Left colon (tissue), 2 donors: ENCODE results near the gene FNDC3B. TPM values are rescaled to one million over a fixed set of nuclear protein-coding genes. Genes with fewer than 3 reads are reported as not detected.

Experiments used
- ATAC-seq: fragments of 200-7000 bp; cut with Tn5 transposase; one replicate; pipeline ENCODE4 v1.9.1; 2020; ENCODE audit warnings: mild to moderate bottlenecking, moderate library complexity
- DNase-seq, 2 donors: peaks; one replicate each; pipeline ENCODE4 v3.0.0-alpha.2; 2020
- intact Hi-C, 2 donors: fragments of 100-400 bp; cut with DNase I in 1 of 2; cut with micrococcal nuclease in 1 of 2; formaldehyde crosslinking; loops; one replicate each; pipeline versions ENCODE4 v1.11.2 to v1.14.0; 2022; cut with DNase I, micrococcal nuclease
- total RNA-seq, 2 donors: library from RNA; stranded (reverse); fragmentation: NEBNext Ultra II Directional; extraction: Animal tissue kit (Norgen Biotek cat#: 25700); gene quantifications; one replicate each; pipeline ENCODE4 v1.2.1, GENCODE V29; 2021
- donor health status: DM: no; HTN: no; CAD: no.
- donor health status: DM: yes; HTN: yes; CAD: no.

Gene FNDC3B
- total RNA-seq, 2 donors from 2014 or later: 100 to 113 TPM

GRCh38 chr3:172268868-172269267 lies 229.5 kb downstream of the FNDC3B start:
- intact Hi-C loops: no loop called here
- no peak for ATAC-seq
- DNase-seq: no peak

- no peak for DNase-seq
- no peak for ATAC-seq
- intact Hi-C loops: no loop called here
Observed at GRCh38 chr3:172270557-172271166, 231.3 kb downstream of the FNDC3B start.

- intact Hi-C loops: no loop called here
- DNase-seq (no peak), ATAC-seq (no peak)
Observed at GRCh38 chr3:172271386-172271976, 232.1 kb downstream of the FNDC3B start.

DNA sequence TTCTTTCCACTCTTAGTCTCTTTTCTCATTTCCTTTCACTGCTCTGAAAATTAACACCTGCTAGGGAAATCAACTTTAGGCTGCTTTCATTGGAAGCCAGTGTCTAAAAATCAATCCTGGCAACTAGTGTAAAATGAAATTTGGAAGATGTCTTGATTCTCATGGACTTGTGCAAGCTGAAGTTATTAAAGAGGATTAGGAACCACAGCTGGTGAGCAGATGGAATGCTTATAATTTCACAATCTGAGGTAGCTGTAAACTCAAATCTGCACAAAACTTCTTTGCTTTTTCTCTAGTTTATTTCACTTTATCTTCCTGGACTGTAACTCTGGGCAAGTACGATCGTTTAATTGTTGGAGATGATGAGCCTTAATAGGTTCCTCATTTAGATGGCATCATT lies 233.3 kb downstream of the FNDC3B start:
- ATAC-seq: no peak
- intact Hi-C loops: no loop called here
- DNase-seq: no peak

DNA sequence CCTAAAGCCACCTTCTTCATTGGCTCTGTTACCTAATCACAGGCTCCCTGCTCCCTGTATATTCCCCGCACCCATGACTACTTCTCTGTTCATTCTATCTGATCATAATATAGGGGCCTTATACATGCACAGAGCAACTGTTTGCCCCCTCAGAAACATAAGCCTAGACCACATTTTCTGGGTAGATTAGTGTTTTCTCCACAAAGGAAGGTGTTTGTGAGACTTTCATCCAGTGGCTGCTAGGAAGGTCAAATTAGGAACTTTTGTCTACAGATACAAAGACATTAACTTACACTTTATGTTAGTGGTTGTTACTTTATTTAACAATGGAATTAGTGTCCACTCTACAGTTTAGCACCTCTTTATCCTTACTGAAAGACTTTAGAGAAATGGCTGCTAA lies 234.0 kb downstream of the FNDC3B start:
- intact Hi-C loops: no loop called here
- DNase-seq (no peak), ATAC-seq (no peak)

- no peak for ATAC-seq
- intact Hi-C loops: no loop called here
- DNase-seq: no peak
Observed at GRCh38 chr3:172274906-172275305, 235.5 kb downstream of the FNDC3B start.

DNA sequence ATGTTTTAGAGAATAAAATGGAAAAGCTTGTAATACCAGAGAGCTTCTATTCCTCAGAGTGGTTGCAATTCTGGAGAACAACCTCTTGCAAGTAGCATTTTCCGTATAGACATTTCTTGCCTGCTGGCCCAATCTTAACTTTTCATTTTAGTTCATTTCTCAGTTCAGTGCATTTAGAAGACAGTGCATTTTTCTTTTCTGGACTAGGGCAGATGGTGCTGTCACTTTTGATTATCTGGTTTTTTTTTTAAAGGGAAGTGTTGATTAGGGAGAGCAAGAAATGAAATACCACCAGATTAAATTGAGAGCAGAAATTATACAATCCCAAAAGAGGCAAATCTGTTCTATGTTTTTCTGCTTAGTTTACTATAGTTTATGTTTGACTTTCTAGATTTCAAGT lies 236.2 kb downstream of the FNDC3B start:
- no peak for ATAC-seq
- DNase-seq: no peak
- intact Hi-C loops: no loop called here

DNA sequence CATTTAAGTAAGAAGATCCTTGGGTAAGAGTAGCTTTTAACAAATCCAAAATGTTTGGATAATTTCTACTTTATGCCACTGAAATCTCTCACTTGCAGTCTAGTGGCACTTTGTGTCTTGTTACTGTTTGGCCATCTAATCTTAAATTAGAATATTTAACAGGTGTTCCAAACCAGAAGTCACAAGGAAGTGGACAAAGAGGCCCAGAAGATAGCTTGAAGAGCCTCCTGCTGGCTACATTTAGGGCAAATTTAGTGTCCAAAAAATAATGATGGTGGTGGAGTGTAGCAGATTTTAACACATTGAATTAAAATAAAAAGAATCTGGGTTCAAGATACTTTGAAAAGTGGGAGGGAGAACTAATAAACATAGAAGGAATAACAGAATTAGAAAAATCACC lies 236.7 kb downstream of the FNDC3B start:
- ATAC-seq (peak; percentile 30), DNase-seq (no peak)
- intact Hi-C loops: no loop called here

DNA sequence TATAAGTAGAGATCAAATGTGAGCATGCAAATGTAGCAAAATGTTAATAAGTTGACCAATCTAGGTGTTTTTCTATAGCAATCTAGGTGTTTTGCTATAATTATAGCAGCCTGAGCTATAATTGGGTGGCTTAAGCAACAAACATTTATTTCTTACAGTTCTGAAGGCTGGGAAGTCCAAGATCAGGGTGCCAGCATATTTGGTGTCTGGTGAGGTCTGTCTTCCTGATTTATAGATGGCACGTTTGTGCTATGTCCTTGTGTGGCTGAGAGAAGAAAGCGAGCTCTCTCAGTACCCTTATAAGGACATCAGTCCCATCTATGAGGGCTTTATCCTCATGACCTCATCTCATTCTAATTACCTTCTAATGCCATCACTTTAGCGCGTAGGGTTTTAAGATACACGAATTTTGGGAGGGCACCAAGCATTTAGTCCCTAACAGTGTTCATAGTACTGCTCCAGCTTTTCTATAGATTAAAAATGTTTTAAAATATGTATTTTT lies 237.8 kb downstream of the FNDC3B start:
- ATAC-seq (no peak), DNase-seq (no peak)
- intact Hi-C loops: no loop called here

DNA sequence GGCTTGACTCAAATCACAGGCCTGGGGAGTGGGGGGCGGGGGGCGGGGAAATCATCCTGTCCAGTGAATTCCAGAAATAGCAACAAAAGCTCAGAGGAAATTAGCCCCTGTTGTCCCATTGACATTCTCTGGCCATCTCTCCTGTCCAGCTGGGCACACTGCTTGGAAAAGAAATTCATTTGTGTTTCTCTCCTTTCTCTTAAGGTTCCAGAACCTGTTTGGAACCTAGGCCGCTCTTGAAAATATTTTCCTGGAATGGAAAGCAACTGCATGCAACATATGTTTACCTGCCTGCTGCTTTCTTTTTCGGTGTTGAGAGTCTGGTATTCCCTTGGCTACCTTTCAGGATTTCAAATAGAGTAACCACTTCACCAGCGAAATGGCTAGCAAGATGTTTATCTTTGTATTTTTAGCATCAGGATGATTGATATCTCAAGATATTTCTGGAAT lies 239.8 kb downstream of the FNDC3B start:
- ATAC-seq (no peak), DNase-seq (no peak)
- intact Hi-C loops: no loop called here

DNA sequence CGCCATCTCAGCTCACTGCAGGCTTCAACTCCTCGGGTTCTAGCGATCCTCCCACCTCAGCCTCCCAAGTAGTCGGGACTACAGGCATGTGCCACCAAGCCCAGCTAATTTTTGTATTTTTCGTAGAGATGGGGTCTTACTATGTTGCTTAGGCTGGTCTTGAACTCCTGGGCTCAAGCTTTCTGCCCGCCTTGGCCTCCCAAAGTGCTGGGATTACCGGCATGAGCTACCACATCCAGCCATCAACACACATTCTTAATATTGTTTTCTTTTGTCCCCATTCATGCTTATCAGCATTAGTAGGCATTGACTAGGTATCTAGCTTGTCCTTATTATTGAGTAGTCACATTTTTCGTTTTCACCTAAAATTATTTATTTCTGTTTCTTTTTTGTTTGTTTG lies 240.6 kb downstream of the FNDC3B start:
- no peak for ATAC-seq
- DNase-seq: no peak
- intact Hi-C loops: no loop called here

GRCh38 chr3:172280406-172281051 lies 241.2 kb downstream of the FNDC3B start:
- no peak for DNase-seq
- intact Hi-C loops: no loop called here
- no peak for ATAC-seq

DNA sequence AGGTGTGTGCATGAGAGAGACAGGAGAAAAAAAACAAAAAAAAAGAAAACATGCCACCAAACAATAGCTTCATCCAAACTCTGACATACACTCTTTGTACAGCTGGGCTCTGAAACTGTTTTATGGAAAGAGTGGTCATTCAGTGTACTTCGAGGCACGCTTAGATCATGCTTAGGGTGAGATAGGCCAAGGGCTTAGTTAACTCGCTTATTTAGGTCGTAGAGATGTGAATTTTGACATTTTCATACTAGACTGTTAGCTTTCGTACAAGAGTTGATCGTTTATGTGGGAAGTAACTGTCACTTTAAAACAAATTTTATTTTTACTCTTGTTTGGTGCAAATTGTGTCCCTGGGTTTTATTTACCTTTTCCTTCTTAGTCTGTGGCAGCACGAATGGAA lies 242.5 kb downstream of the FNDC3B start:
- no peak for DNase-seq
- intact Hi-C loops: no loop called here
- ATAC-seq: no peak

DNA sequence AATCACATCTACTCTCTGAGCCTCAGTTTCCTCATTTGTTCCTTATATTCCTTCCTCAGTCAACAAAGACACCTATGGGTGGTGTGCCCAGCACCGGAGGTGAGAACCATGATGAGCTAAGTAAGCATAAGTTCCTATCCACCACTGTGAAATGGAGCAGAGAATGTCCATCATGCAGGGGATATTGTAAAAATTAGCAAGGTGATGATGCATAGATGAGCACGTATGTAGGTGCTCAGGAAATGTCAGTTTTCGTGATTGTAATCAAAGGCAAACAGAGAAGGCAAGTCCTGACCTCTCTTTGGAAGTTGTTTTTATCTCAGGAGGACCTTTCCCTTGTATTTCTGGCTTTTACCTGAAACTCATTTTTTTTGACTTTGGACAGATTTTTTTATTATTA lies 243.5 kb downstream of the FNDC3B start:
- no peak for ATAC-seq
- intact Hi-C loops: no loop called here
- DNase-seq: no peak

DNA sequence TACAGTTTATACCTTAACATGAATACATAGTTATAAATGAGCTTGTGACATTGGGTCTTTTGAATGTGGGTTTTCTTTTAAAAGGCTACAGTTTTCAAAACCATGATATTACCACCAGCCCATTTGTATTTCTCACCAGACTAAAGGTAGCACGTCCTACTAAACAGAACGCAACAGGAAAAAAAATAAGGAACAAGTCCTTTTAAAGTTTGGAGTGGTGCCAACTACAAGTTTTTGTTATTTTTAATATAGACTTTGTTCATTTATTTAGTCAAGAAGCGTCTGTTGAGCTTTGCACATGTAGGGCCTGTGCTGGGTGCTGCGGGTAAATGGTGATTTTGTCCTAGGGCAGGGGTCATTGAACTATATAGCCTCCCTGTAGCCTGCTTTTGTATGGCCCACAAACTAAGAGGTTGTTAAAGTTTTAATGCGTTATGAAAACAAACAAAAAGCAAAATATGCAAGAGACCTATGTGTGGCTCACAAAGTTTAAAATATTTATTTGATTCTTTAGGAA lies 244.5 kb downstream of the FNDC3B start:
- ATAC-seq (no peak), DNase-seq (no peak)
- intact Hi-C loops: no loop called here

DNA sequence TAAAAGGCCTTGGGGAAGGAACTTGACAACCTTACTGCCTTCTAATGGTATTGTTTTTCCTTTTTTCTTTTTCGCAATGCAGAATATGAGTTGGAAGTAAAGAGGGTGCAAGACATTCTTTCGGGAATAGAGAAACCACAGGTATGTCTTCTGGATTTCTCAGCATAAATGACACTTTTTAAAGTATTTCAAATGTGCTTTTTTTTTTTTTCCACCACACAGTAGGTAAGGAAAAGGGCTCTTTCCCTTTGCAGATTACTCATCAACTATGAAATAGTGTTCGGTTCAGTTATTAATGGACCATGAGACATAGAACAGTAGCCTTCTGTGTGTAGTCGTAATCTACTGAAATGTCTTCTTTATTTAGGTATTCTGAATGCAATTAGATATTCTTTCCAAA lies 246.5 kb downstream of the FNDC3B start:
- intact Hi-C loops: no loop called here
- no peak for ATAC-seq

DNA sequence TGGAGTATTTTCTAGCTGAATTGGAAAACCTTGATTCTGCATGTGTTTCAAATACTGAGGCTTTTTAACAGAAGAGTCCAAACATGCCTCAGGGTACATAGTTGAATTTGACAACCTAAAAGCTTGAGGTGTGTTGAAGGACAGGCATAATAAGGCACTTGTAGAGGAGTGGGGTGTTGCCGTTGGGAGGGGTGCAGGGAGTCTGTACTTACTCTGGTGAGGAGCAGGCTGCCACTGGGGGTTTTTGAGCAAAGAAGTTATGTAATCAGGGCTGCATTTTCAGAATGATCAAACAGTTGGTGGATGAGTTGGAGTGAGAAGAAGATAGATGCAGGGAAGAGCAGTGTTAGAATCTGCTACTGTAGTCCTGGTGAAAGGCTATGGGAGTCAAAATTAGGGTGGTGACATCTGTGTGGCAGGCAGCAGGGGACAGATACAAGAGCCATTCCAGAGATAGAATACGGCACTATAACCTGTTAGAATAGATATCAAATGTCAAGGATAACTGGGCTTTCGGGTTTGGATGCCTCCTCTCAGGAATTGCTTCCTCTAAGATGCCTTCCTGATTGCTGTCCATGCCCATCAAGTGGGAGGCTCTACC lies 247.3 kb downstream of the FNDC3B start:
- intact Hi-C loops: no loop called here
- no peak for ATAC-seq
- no peak for DNase-seq

More for the DNA sequence above, 246.5 kb downstream of the FNDC3B start:
- DNase-seq: no peak

- intact Hi-C loops: no loop called here
Observed at GRCh38 chr3:172287937-172288477, 248.6 kb downstream of the FNDC3B start.

DNA sequence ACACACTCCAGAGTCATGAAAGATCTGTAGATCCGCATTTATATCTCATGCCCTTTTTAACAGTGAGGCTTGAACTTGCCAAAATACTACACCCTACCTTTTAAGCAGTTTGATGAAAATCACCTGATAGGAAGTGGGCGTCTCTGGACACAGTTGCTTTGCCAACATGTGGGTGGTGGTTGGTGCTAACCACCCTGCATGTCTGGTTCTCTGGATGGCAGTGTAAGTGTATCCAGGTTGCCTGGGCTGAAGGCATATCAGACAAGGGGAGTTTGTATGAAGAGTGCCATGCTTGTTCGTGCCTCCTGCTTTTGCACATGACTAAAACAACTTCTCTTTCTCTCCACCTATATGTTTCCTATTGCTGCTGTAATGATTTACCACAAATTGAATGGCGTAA lies 249.3 kb downstream of the FNDC3B start:
- intact Hi-C loops: no loop called here
- ATAC-seq: peak; percentile 47
- DNase-seq: no peak

More at GRCh38 chr3:172287937-172288477, 248.6 kb downstream of the FNDC3B start:
- DNase-seq (no peak), ATAC-seq (peak; percentile 22)
